CD14-positive monocyte (primary cell): ENCODE results near the gene TMTC2. TPM values are rescaled to one million over a fixed set of nuclear protein-coding genes. Genes with fewer than 3 reads are reported as not detected.

Experiments
- DNase-seq, 3 donors: peaks; one replicate each; pipeline ENCODE4 v3.0.0-alpha.2; 2011 to 2022
- H2AFZ ChIP-seq: 2 replicates; pipeline ENCODE4 v1.6.0; 2012; ENCODE audit warnings: mild to moderate bottlenecking, low read depth, low read length, inconsistent platforms; ENCODE audit not compliant: insufficient read depth, poor library complexity, severe bottlenecking
- H3K27ac ChIP-seq, 2 donors: 1 replicate in 1 of 2; 2 replicates in 1 of 2; pipeline ENCODE4 v1.5.1; 2012 to 2013; ENCODE audit warnings: low read length in 2 of 2, control low read depth in 1 of 2, inconsistent platforms in 1 of 2, low read depth in 1 of 2, mild to moderate bottlenecking in 1 of 2
- H3K27me3 ChIP-seq, 2 donors: one replicate each; pipeline versions ENCODE4 v1.6.0 to v1.6.1; 2011 to 2013; ENCODE audit warnings: low read length in 2 of 2; ENCODE audit not compliant: control insufficient read depth in 2 of 2, insufficient read depth in 2 of 2
- H3K36me3 ChIP-seq, 2 donors: replicated peaks in 1 of 2; 1 replicate in 1 of 2; 2 replicates in 1 of 2; pipeline versions ENCODE4 v1.5.1 to v1.6.1; 2012 to 2013; ENCODE audit warnings: low read length in 2 of 2, control low read depth in 1 of 2, inconsistent platforms in 1 of 2, mild to moderate bottlenecking in 1 of 2; ENCODE audit not compliant: insufficient read depth in 2 of 2, control insufficient read depth in 1 of 2
- H3K4me1 ChIP-seq, 2 donors: 1 replicate in 1 of 2; 2 replicates in 1 of 2; pipeline versions ENCODE4 v1.5.1 to v1.6.1; 2012 to 2013; ENCODE audit warnings: low read length in 2 of 2, control low read depth in 1 of 2, inconsistent platforms in 1 of 2, mild to moderate bottlenecking in 1 of 2, moderate library complexity in 1 of 2; ENCODE audit not compliant: insufficient read depth in 2 of 2, control insufficient read depth in 1 of 2
- H3K4me2 ChIP-seq: replicated peaks from 2 replicates; pipeline ENCODE3; 2012; ENCODE audit warnings: low read length, moderate library complexity, mild to moderate bottlenecking; ENCODE audit not compliant: poor library complexity, severe bottlenecking; ENCODE audit errors: extremely low read depth
- H3K4me3 ChIP-seq, 3 experiments: fragments of 200-600 bp in 1 of 3; sonication (generic) in 1 of 3; replicated peaks in 1 of 3; 1 replicate in 2 of 3; 2 replicates in 1 of 3; pipeline ENCODE4 v1.5.1; 2011 to 2013; ENCODE audit warnings: low read length in 3 of 3, mild to moderate bottlenecking in 3 of 3, control low read depth in 2 of 3, low read depth in 2 of 3, inconsistent platforms in 1 of 3, moderate library complexity in 1 of 3
- H3K79me2 ChIP-seq: 2 replicates; pipeline ENCODE4 v1.6.0; 2012; ENCODE audit warnings: mild to moderate bottlenecking, control low read depth, inconsistent platforms, low read length, moderate library complexity; ENCODE audit not compliant: insufficient read depth
- H3K9ac ChIP-seq: 2 replicates; pipeline ENCODE4 v1.6.0; 2017; ENCODE audit warnings: low read length, mild to moderate bottlenecking; ENCODE audit not compliant: insufficient read depth, poor library complexity, severe bottlenecking
- H3K9me3 ChIP-seq, 2 donors: replicated peaks in 1 of 2; 1 replicate in 1 of 2; 2 replicates in 1 of 2; pipeline versions ENCODE4 v1.5.1 to v1.6.1; 2012 to 2013; ENCODE audit warnings: low read length in 2 of 2, control low read depth in 1 of 2; ENCODE audit not compliant: control insufficient read depth in 1 of 2, insufficient read depth in 1 of 2
- H4K20me1 ChIP-seq: 2 replicates; pipeline ENCODE4 v1.6.0; 2012; ENCODE audit warnings: mild to moderate bottlenecking, low read length, control low read depth, moderate library complexity; ENCODE audit not compliant: insufficient read depth
- H3K27ac Mint-ChIP-seq, 7 donors: one replicate each; pipeline ENCODE4 v1.8.0; 2020; ENCODE audit warnings: mild to moderate bottlenecking in 7 of 7, mixed read lengths in 7 of 7, moderate library complexity in 6 of 7, inconsistent platforms in 2 of 7
- H3K27me3 Mint-ChIP-seq, 3 donors: one replicate each; pipeline ENCODE4 v1.8.0; 2021 to 2022; ENCODE audit warnings: low read depth in 3 of 3, mild to moderate bottlenecking in 3 of 3, mixed read lengths in 3 of 3, moderate library complexity in 3 of 3, inconsistent platforms in 1 of 3
- H3K36me3 Mint-ChIP-seq, 2 donors: one replicate each; pipeline ENCODE4 v1.8.0; 2020; ENCODE audit warnings: mixed read lengths in 2 of 2, inconsistent platforms in 1 of 2, mild to moderate bottlenecking in 1 of 2
- H3K4me1 Mint-ChIP-seq: one replicate; pipeline ENCODE4 v1.8.0; 2020; ENCODE audit warnings: mild to moderate bottlenecking, mixed read lengths
- H3K4me3 Mint-ChIP-seq, 2 donors: one replicate each; pipeline ENCODE4 v1.8.0; 2020; ENCODE audit warnings: mild to moderate bottlenecking in 2 of 2, mixed read lengths in 2 of 2, moderate library complexity in 1 of 2
- H3K9me3 Mint-ChIP-seq, 7 donors: one replicate each; pipeline ENCODE4 v1.8.0; 2020 to 2022; ENCODE audit warnings: mixed read lengths in 7 of 7, mild to moderate bottlenecking in 6 of 7, moderate library complexity in 6 of 7, inconsistent platforms in 2 of 7
- intact Hi-C, 2 donors: fragments of 100-400 bp; cut with micrococcal nuclease; formaldehyde crosslinking; loops; one replicate each; pipeline versions ENCODE4 v1.15.0 to v1.15.1; 2023
- polyA plus RNA-seq, 3 donors: library from polyadenylated mRNA; depleted of rRNA in 1 of 3; unstranded in 2 of 3; stranded (reverse) in 1 of 3; fragments of 300-500 nt in 2 of 3; fragments of >200 nt in 1 of 3; fragmentation: Illumina TruSeq in 2 of 3; gene quantifications; 1 replicate in 2 of 3; 2 replicates in 1 of 3; pipeline ENCODE4 v1.2.3, GENCODE V29; 2012 to 2021
- TF ChIP-seq, protein P1 (sequence below): fragments of 200-600 bp; IDR thresholded peaks from one replicate; pipeline ENCODE4 v1.8.0; 2022; ENCODE audit warnings: antibody characterized with exemption, mild to moderate bottlenecking

TMTC2 gene
- polyA plus RNA-seq, 3 donors, result 2.5 to 15.7 (median 3.3) TPM

DNA sequence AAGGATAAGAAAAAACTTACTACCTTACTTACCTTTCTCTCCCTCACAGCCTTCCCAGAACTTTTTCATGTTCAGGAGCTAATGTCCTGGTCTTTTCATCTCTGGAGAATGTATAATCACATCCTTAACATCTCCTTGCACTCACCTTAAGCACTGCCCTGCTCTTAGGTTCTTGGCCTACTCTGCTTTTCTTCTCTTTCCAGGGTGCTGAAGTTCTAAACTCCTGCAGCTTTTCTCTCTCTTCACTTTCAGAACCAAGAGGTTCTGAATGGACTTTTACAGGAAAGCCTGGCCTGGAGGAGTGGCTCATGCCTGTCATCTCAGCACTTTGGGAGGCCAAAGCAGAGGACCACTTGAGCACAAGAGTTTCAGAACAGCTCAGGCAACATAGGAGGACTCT is 101.9 kb downstream of the TMTC2 start:
- peaks cover 25% of the 10 kb centered on the region for H3K4me1 Mint-ChIP-seq
- Histone ChIP-seq H3K36me3 (peaks cover 7 to 37% of the 10 kb centered on the region in 2 donors), H3K4me2 (no peak overlapping the region), H3K9me3 (no peaks in the 10 kb centered on the region), H3K4me1 (peaks cover 10 to 19% of the 10 kb centered on the region in 2 donors), H3K27ac (no peak overlapping the region), H3K4me3 (no peak overlapping the region), H3K79me2 (peaks cover 4% of the 10 kb centered on the region), H3K9ac (no peak overlapping the region), H3K27me3 (no peaks in the 10 kb centered on the region), H4K20me1 (peaks cover 4% of the 10 kb centered on the region), H2AFZ (no peak overlapping the region)
- H3K36me3 Mint-ChIP-seq, result peaks cover 34 to 36% of the 10 kb centered on the region in 2 donors
- TF ChIP-seq, protein P1, sequence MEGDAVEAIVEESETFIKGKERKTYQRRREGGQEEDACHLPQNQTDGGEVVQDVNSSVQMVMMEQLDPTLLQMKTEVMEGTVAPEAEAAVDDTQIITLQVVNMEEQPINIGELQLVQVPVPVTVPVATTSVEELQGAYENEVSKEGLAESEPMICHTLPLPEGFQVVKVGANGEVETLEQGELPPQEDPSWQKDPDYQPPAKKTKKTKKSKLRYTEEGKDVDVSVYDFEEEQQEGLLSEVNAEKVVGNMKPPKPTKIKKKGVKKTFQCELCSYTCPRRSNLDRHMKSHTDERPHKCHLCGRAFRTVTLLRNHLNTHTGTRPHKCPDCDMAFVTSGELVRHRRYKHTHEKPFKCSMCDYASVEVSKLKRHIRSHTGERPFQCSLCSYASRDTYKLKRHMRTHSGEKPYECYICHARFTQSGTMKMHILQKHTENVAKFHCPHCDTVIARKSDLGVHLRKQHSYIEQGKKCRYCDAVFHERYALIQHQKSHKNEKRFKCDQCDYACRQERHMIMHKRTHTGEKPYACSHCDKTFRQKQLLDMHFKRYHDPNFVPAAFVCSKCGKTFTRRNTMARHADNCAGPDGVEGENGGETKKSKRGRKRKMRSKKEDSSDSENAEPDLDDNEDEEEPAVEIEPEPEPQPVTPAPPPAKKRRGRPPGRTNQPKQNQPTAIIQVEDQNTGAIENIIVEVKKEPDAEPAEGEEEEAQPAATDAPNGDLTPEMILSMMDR, result no peak
- no peak for DNase-seq
- peaks cover 0 to 2% (median 0%) of the 10 kb centered on the region in 7 donors for H3K9me3 Mint-ChIP-seq
- no peak overlapping the region for H3K27ac Mint-ChIP-seq
- intact Hi-C loops, result no loop called here
- no peak overlapping the region for H3K4me3 Mint-ChIP-seq
- H3K27me3 Mint-ChIP-seq, result peaks cover 0 to 2% (median 0%) of the 10 kb centered on the region in 3 donors

DNA sequence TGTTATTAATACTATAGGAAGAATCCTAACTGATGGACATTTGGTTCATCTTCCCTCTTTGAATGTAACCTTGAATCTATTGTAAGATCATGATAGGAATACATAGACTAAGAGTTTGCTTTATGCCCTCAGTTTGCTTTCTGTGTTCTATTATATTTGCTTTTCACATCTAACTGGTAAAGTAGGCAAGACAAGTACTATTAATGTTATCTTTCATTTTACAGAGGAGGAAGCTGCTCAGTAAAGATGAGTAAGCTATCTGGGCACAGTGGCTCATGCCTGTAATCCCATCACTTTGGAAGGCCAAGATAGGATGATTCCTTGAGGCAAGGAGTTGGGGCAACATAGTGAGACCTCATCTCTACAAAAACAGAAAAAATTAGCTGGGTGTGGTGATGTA is 103.0 kb downstream of the TMTC2 start:
- Histone ChIP-seq H2AFZ (no peak overlapping the region), H3K27ac (no peak overlapping the region), H3K4me2 (no peak overlapping the region), H3K9ac (no peak overlapping the region), H3K9me3 (no peaks in the 10 kb centered on the region), H3K36me3 (peaks cover 13 to 39% of the 10 kb centered on the region in 2 donors), H3K27me3 (no peaks in the 10 kb centered on the region), H3K79me2 (peaks cover 4% of the 10 kb centered on the region), H3K4me1 (peaks cover 4 to 13% of the 10 kb centered on the region in 2 donors), H3K4me3 (no peak overlapping the region), H4K20me1 (peaks cover 4% of the 10 kb centered on the region)
- Mint-ChIP-seq H3K4me1 (peaks cover 17% of the 10 kb centered on the region), H3K27me3 (peaks cover 0 to 2% (median 0%) of the 10 kb centered on the region in 3 donors), H3K9me3 (peaks cover 0 to 2% (median 0%) of the 10 kb centered on the region in 7 donors), H3K36me3 (peaks cover 35 to 43% of the 10 kb centered on the region in 2 donors), H3K4me3 (no peak overlapping the region), H3K27ac (no peak overlapping the region)
- no peak for DNase-seq
- intact Hi-C loops, result no loop called here
- TF ChIP-seq, protein P1, result no peak
